Neural cell (in vitro differentiated cells): ENCODE measurements around the gene PLCB4. TPM values are rescaled to one million over a fixed set of nuclear protein-coding genes. Genes with fewer than 3 reads are reported as not detected.

Experiments used
- H2AFZ ChIP-seq: fragments of 200-600, 300-800 bp; sonication (generic), shearing (Covaris generic); 2 replicates; pipeline ENCODE4 v1.6.0; 2014; ENCODE audit warnings: low read depth, mild to moderate bottlenecking, antibody characterized with exemption, low read length, moderate library complexity
- H3F3A ChIP-seq: fragments of 200-600 bp; shearing (Covaris generic); 2 replicates; pipeline ENCODE4 v1.6.1; 2016; ENCODE audit warnings: mild to moderate bottlenecking, moderate library complexity, mixed read lengths, antibody characterized with exemption, low read length; ENCODE audit not compliant: insufficient read depth, poor library complexity, severe bottlenecking
- H3K27ac ChIP-seq: fragments of 200-600, 300-800 bp; sonication (generic), shearing (Covaris generic); 2 replicates; pipeline ENCODE4 v1.5.1; 2014; ENCODE audit warnings: mild to moderate bottlenecking, low read length, moderate library complexity
- H3K27me3 ChIP-seq: fragments of 300-800, 200-600 bp; sonication (generic), shearing (Covaris generic); 2 replicates; pipeline ENCODE4 v1.6.0; 2014; ENCODE audit warnings: mild to moderate bottlenecking, low read depth, low read length, moderate library complexity; ENCODE audit not compliant: insufficient read depth
- H3K36me3 ChIP-seq: fragments of 300-800, 200-600 bp; sonication (generic), shearing (Covaris generic); 2 replicates; pipeline ENCODE4 v1.5.1; 2014; ENCODE audit warnings: mild to moderate bottlenecking, antibody characterized with exemption, low read length, moderate library complexity; ENCODE audit not compliant: insufficient read depth
- H3K4me2 ChIP-seq: fragments of 300-800, 200-600 bp; sonication (generic), shearing (Covaris generic); 2 replicates; pipeline ENCODE4 v1.6.0; 2014; ENCODE audit warnings: mild to moderate bottlenecking, low read length
- H3K4me3 ChIP-seq: fragments of 300-800, 200-600 bp; sonication (generic), shearing (Covaris generic); 2 replicates; pipeline ENCODE4 v1.5.1; 2014; ENCODE audit warnings: mild to moderate bottlenecking, low read length, moderate library complexity
- H3K79me2 ChIP-seq: fragments of 200-600 bp; shearing (Covaris generic); replicated peaks from 2 replicates; pipeline ENCODE4 v1.6.0; 2014; ENCODE audit warnings: mild to moderate bottlenecking, low read length, moderate library complexity; ENCODE audit not compliant: insufficient read depth
- H3K9ac ChIP-seq: fragments of 300-800, 200-600 bp; sonication (generic), shearing (Covaris generic); 2 replicates; pipeline ENCODE4 v1.6.1; 2016; ENCODE audit warnings: mild to moderate bottlenecking, low read length, mixed read lengths
- H3K9me2 ChIP-seq: fragments of 200-600 bp; shearing (Covaris generic); 2 replicates; pipeline ENCODE4 v1.6.1; 2016; ENCODE audit warnings: mild to moderate bottlenecking, low read length, mixed read lengths; ENCODE audit not compliant: insufficient read depth
- H3K9me3 ChIP-seq: fragments of 200-600, 300-800 bp; sonication (generic), shearing (Covaris generic); 2 replicates; pipeline ENCODE4 v1.6.1; 2016; ENCODE audit warnings: mild to moderate bottlenecking, mixed run types, low read length, moderate library complexity, mixed read lengths
- H4K20me1 ChIP-seq: fragments of 200-600 bp; shearing (Covaris generic); 2 replicates; pipeline ENCODE4 v1.6.1; 2016; ENCODE audit warnings: mild to moderate bottlenecking, mixed run types; ENCODE audit not compliant: insufficient read depth
- CTCF ChIP-seq: fragments of 450-650 bp; IDR thresholded peaks from 2 replicates; pipeline ENCODE4 v1.5.1; 2014; ENCODE audit warnings: antibody characterized with exemption, mild to moderate bottlenecking, moderate library complexity; ENCODE audit not compliant: poor library complexity, severe bottlenecking
- EP300 ChIP-seq: fragments of 450-650 bp; conservative IDR thresholded peaks from 2 replicates; pipeline ENCODE4 v1.6.1; 2014; ENCODE audit warnings: antibody characterized with exemption, mild to moderate bottlenecking, moderate library complexity; ENCODE audit not compliant: poor library complexity, severe bottlenecking
- EZH2 ChIP-seq: fragments of 200-600, 300-800 bp; shearing (Covaris generic), sonication (generic); IDR thresholded peaks from 2 replicates; pipeline ENCODE4 v1.6.1; 2014; ENCODE audit warnings: antibody characterized with exemption, low read length, borderline replicate concordance, mild to moderate bottlenecking; ENCODE audit not compliant: insufficient read depth, poor library complexity, severe bottlenecking
- MXI1 ChIP-seq: fragments of 450-650 bp; conservative IDR thresholded peaks from 2 replicates; pipeline ENCODE4 v1.6.1; 2014; ENCODE audit warnings: antibody characterized with exemption, mild to moderate bottlenecking; ENCODE audit not compliant: poor library complexity, severe bottlenecking
- POLR2AphosphoS5 ChIP-seq: IDR thresholded peaks from 2 replicates; pipeline ENCODE4 v1.6.1; 2012
- RAD21 ChIP-seq: fragments of 450-650 bp; conservative IDR thresholded peaks from 2 replicates; pipeline ENCODE4 v1.6.1; 2014; ENCODE audit warnings: antibody characterized with exemption, mild to moderate bottlenecking, moderate library complexity
- REST ChIP-seq: IDR thresholded peaks from 2 replicates; pipeline ENCODE4 v1.6.1; 2012; ENCODE audit warnings: borderline replicate concordance
- SMC3 ChIP-seq: fragments of 450-650 bp; conservative IDR thresholded peaks from 2 replicates; pipeline ENCODE4 v1.6.1; 2014; ENCODE audit warnings: antibody characterized with exemption, mild to moderate bottlenecking, moderate library complexity; ENCODE audit not compliant: poor library complexity
- TAF1 ChIP-seq: IDR thresholded peaks from 2 replicates; pipeline ENCODE4 v1.6.1; 2012; ENCODE audit warnings: low read depth
- polyA plus RNA-seq: library from polyadenylated mRNA; depleted of rRNA; stranded (reverse); fragments of >200 nt; gene quantifications from 2 replicates; pipeline ENCODE4 v1.2.3, GENCODE V29; 2014

PLCB4 gene
- polyA plus RNA-seq, 1 donor from 2014 or later: 13.1 TPM

GRCh38 chr20:9129756-9130155 lies 60.9 kb downstream of the PLCB4 start:
- H2AFZ ChIP-seq: no peak overlapping the region
- H3K4me3 ChIP-seq: no peak overlapping the region
- no peaks in the 10 kb centered on the region for H4K20me1 ChIP-seq
- no peak overlapping the region for H3K9ac ChIP-seq
- no peak overlapping the region for H3K4me2 ChIP-seq
- H3K9me3 ChIP-seq: no peaks in the 10 kb centered on the region
- no peaks in the 10 kb centered on the region for H3K27me3 ChIP-seq
- H3K79me2 ChIP-seq: no peaks in the 10 kb centered on the region
- TF ChIP-seq SMC3: no peak
- TF ChIP-seq REST: no peak
- TF ChIP-seq CTCF: no peak
- TF ChIP-seq EZH2: no peak
- TF ChIP-seq RAD21: no peak
- no peak for TF ChIP-seq POLR2AphosphoS5
- no peak for TF ChIP-seq TAF1
- no peak for TF ChIP-seq EP300
- TF ChIP-seq MXI1: no peak
- no peaks in the 10 kb centered on the region for H3K36me3 ChIP-seq
- H3F3A ChIP-seq: no peaks in the 10 kb centered on the region
- no peaks in the 10 kb centered on the region for H3K9me2 ChIP-seq
- H3K27ac ChIP-seq: no peak overlapping the region

- H3K4me3 ChIP-seq: no peak overlapping the region
- H3K36me3 ChIP-seq: no peaks in the 10 kb centered on the region
- no peak overlapping the region for H3K4me2 ChIP-seq
- no peaks in the 10 kb centered on the region for H3K79me2 ChIP-seq
- H2AFZ ChIP-seq: no peak overlapping the region
- no peak for TF ChIP-seq EZH2
- no peak for TF ChIP-seq POLR2AphosphoS5
- TF ChIP-seq REST: no peak
- TF ChIP-seq EP300: no peak
- TF ChIP-seq TAF1: no peak
- no peak for TF ChIP-seq RAD21
- TF ChIP-seq SMC3: no peak
- TF ChIP-seq CTCF: no peak
- TF ChIP-seq MXI1: no peak
- H4K20me1 ChIP-seq: no peaks in the 10 kb centered on the region
- no peak overlapping the region for H3K9ac ChIP-seq
- no peaks in the 10 kb centered on the region for H3K9me2 ChIP-seq
- H3K27ac ChIP-seq: no peak overlapping the region
- no peaks in the 10 kb centered on the region for H3F3A ChIP-seq
- H3K9me3 ChIP-seq: no peaks in the 10 kb centered on the region
- H3K27me3 ChIP-seq: no peaks in the 10 kb centered on the region
Measured at GRCh38 chr20:9130521-9130920, 61.6 kb downstream of the PLCB4 start.
